Stimulated activated CD8-positive, alpha-beta memory T cell treated with anti-CD3 and anti-CD28 coated beads, Interleukin-7, amount 100 ng/mL, for 48 hours (primary cell): Measurements from ENCODE around the gene TUBA3C.
A peak's percentile ranks its signal among the peaks of the same experiment; 100 is the strongest.

Source experiments
- DNase-seq, 2 donors: peaks; one replicate each; pipeline ENCODE4 v3.0.0-alpha.2; 2020; ENCODE audit warnings: low read depth in 1 of 2; ENCODE audit errors: extremely low read depth in 1 of 2

TUBA3C gene

DNA sequence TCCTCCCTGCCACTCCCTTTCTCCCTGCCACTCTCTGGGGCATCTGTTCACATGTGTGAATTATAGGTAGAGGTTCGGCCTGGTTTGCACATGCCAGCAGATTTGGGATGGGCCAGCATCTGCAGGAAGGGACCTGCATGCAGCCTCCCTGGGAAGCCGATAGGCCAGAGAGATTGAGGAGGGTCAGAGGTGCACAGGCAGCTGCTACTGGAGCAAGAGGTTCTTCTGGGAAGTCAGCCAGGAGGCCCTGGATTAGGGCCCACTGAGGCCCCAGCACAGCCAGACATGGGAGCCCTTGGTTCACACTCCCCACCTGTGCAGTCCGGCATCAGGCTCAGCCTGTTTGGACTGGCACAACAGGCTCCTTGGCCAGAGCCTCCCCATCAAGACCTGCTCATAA is 12.1 kb downstream of the TUBA3C start:
- no peak for DNase-seq

DNA sequence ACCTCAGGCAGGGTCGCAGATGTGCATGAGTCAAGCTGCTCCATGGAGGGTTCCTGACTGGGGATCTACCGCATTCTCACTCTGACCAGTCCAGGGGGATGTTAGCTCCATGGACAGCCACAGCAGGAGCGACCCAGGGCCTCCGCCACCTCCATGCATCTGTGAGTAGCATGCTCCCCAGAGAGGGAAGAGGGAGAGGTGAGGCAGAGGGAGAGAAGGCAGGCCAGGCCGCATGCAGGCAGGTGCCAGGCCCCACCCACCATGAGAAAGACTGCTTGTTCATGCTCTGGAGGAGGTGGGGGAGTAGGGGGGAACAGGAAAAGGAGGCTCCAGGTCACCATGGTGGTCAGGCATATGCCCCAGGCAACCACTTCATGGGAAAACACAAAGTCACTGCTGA is 20.3 kb downstream of the TUBA3C start:
- DNase-seq = no peak

DNA sequence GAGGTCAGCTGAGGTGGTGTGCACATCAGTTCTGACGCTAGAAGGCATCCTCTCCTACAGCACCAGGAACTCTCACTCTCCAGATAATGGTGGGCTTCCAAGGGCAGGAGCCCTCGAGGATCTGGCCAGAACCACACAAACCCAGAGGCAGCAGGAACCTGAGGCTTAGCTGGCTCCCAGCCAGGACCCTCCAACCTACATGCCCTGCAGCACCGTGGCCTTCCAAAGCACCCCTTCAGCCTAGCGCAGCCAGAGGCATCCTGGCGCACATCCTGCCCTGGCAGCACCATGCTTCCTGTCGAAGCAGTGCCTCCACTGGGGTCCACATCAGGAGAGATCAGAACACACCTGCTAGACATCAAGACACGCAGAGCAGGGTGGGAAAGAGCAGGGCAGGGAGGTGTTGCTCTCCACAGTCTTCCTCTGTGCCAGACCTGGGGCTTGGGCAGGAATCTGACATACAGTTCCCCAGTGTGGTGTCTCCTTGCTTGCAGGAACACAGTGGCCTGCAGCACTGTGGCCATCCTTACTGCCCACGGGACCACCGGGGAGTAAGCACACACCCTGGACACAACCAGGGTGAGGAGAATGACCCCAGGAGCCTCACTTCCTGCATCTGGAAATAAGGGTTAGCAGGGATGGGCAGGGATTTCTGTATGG is 21.7 kb downstream of the TUBA3C start:
- DNase-seq = no peak

DNA sequence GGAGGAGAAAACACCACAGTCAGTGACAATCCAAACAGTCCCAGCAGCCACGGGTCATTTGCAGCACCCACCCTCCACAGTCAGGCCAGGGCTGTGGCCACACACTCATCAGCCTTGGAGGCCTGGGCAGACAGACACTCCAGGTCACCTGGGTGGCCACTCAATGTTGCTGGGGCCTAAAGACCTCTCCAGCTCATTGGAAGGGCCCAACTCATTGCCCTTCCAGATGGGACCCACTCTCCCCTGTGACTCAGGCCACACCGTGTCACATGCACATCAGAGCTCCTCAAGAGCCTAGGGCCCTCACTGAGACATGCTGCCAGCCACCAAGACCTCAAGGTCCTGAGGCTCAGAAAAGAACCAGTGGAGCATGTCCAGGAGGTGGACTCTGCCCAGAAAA is 22.4 kb downstream of the TUBA3C start:
- DNase-seq = no peak

DNA sequence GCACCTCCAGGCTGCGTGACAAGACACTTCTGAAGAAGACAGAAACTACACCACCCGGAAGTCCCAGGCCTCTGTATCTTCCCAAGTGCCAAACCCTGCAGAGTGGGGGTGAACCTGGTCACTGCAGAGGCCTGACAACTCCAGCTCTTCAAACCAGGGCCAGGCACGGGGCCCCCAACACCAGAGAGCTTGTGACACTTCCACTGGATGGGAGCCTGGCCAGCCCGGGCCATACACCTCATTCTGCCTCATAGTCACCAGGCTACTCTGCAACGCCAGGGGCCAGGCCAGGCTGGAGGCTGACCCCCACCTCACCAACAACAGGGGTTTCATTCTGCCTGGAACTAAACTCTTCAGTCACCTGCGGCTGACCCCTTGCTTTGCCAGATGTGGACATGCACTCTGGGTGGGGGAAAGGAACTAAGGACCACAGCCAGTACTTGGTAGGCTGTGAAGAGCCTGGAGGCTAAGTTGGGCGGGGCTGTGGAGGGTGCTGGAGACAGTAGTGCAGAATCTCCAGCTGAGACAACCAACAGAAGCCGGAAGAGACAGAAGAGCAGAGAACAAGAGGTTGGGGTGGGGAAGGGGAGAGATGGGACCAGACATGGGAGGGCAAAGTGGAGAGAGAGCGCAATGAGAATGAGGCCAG is 23.0 kb downstream of the TUBA3C start:
- DNase-seq = no peak

DNA sequence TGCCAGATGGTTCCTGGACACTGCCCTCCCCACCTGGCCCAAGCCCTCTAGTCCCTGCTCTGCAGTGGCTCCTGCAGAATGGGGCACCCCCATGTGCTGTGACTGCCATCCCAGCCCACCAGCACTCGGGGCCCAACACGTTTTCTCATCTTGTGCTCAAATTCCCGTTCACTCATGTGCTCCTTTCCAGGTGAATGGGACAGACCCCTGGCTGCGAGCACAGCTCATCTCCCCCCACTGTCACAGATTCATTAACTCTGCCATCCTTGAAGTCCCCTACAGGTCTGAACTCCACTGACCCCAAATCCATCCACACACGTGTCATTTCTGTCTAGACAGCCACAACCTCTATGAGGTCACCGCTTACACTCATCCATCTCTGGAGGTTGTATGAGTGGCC is 23.6 kb downstream of the TUBA3C start:
- no peak for DNase-seq

DNA sequence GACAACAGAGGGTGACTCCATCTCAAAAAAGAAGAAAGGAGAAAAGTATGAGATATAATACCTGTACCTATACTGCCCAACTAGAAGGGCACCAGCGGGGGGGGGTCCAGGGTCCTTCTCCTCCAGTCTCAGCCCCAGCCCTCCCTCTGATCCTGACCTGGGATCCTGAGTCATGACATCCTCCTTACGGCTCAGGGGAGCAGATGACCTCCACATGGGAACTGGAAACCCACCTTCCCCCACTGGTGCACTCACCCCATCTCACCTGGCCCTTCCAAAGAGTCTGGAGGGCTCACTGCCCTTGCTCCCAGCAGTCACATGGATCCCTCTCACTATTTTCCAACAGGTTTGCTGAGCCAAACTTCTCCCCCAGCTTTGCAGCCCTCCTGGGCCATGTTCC is 24.2 kb downstream of the TUBA3C start:
- DNase-seq = no peak

DNA sequence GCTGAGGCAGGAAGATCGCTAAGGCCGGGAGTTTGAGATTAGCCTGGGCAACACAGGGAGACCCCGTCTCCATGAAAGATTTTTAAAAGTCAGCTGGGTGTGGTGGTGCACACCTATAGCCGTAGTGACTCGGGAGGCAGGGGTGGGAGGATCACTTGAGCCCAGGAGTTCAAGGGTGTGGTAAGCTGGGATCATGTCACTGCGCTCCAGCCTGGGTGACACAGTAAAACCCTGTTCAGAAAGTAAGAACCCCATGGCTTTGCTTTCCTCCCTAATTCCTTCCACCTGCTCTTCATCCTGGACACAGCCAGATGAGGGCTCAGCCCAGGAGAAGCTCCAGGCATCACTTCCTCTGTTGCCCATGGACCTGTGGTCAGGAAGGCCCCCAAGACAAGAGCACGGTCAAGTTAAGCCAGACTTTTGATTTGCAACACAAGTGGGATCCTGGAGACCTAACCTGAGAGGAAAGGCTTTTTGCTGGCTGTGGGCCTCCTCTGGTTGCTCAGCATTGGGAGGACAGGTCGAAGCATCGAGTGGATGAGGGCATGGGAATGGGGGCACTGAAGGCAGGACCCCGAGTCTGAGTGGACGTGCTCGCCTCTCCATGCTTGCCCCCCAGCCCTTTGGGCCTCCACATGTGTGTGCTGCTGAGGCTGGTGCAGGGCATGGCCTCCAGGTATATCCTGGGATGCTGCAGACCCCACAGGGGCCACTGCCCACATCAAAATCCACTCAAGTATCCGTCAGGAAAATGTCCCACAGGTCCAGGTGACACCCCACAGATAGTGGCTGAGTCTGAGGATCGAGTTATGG is 25.4 kb downstream of the TUBA3C start:
- DNase-seq = no peak

DNA sequence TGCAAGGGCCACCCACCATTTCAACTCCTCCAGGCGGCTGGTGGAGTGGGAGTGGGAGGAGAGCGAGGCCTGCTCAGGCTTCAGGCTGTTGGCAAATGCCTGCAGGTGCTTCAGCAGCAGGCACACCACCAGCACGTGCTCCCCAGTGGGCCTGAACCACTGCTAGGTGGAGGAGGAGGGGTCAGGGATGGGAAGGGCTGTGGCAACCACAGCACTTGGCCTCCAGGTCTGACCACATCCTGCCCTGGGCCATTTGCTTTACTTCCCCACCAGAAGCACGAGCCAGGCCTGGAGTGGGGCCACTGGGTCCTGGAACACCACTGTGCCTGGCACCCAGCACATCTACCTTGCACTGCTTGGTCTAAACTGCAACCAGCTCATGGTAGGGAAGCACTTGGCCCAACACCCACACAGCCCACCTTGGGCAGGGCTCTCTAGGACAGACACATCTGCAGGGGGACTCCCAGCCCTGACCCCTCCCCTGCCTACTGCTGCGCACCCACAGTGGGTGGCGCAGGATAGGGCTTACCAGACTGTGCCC is 26.2 kb downstream of the TUBA3C start:
- no peak for DNase-seq

DNA sequence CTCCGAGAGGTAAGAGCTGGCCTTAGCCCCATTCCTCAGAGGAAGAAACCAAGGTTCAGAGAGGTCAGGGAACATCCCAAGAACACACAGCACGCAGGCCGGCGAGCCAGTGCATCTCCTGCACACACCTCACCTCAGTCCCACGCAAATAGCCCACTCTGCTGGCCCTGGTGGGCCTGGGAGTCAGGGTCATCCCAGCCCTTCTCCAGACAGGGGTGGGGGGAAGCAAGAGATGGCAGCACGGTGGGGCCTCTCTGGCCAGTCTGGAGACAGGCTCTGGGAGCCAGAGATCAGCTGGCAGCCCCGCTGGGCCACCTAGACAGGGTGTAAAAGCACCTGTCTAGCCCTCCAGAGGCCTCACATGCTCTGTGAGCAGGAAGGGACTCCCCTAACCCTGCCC is 26.8 kb downstream of the TUBA3C start:
- DNase-seq = no peak

DNA sequence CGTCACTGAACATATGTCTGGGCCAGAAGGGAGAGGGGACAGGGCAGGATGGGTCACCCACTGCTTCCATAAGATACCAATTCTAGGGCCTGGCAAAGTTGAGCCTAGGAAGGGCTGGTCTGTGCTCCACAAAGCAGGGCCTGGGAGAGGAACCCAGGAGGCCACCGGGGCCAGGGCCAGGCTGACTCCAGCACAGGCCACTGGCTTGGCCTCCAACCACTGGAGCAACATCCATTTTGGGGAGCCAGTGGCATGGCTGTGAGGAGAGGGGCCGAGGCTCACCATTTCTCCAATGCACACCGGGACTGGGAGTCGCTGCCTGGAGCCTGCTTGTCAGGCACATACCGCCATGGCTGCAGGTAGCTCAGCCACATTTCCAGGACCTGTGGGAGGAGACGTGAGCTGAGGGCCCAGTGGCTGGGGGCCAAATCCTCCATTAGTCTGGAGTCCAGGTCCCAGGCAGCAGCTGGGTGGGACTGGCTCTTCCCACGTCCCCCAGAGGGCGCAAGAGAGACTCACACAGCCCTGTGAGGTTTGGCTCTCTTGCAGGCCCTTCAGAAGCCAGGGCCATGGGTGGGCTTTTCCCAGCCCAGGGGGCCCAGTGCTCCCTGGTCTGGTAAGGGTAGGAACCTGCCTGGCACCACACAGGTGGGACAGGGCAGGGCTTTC is 27.7 kb downstream of the TUBA3C start:
- DNase-seq = peak in 1 of 2 donors; percentile 1

DNA sequence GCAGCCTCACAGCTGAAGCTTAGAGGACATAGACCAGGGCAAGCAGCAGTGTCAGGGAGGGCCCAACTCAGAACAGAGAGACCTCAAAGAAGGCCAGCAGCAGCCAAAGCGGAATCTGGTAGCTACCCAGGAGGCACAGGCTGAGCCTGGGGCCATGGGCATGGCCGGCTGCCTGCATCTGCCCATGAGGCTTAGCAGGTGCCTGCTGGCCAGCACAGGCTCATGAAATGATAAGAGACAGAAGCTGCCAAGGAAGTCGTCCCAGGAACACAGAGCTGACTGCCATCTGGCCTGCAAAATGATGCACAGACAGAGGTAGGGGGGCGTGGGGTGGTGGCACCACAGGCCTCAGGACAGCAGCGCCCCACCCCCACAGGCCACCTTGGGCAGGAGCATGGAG is 29.2 kb downstream of the TUBA3C start:
- no peak for DNase-seq

DNA sequence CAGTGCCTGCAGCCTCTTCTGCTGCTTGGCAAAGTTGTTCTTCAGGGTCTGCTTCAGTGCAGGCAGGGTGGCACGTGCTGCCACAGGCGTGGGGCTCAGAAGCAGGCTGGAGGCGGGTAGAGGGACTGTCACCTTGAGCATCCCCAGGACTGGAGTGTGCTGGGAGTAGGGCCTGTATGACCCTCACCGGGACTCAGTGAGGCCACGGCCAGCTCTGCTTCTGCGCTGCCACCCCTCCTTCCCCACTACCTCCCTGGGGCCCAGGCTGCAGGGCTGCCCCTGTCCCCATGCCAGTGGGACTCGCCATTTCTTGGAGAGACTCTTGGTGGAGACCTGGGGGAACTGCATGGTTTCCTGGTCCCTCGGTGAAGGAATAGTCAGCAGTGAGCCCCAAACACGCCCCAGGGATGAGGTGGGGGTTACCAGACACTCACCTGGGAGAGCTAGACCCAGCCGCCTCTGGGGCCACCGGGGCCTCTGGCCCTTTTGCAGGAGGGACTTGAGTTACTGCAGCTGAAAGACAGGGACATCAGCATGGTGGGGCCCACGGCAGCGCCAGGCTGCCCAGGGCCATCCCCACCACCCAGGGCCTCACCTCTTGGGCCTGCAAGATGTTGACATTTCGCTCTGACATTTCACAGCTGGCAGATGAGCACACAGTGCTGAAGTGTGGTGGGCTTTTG is 29.9 kb downstream of the TUBA3C start:
- DNase-seq = no peak

DNA sequence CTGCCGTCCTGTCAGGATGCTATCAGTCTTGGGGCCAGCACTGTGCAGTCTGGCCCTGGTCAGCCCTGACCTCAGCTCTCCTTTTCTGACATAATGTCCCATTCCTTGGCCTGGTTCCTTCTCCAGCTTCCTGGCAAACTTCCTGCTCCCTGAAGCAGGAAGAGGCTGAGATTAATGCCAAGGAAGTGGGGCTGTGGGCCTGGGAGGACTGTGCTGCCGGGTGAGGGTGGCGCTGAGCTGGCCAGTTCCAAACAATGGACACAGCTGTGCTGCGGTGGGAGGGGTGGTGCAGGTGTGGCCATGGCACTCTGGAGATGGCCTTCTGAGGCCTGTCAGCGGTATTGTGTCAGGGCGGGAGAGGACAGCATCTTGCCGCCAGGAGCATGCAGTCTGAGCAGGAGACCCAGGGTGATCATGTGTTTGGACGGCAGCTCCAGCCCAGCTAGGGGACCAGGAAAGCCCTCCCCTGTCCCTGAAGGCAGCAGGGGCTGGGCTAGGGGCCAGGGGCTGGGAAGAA is 30.9 kb downstream of the TUBA3C start:
- no peak for DNase-seq

DNA sequence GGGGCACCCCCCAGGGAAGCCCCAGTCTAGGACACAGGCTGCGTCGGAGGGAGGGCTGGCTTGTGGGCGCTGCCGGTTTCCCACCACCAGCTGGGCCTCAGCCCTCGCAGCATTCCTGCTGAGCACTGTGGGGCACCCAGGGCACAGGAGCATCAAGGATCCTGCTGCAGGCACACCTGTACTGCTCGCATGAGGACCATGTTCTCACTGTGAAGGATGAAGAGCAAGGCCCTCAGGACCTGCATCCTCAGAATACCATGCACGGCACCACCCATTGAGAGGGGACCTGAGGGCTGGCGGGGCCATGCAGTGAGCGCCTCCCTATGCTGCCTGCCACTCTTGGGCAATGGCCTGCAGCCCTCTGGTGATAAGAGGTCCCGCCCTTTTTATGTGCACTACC is 31.4 kb downstream of the TUBA3C start:
- no peak for DNase-seq

DNA sequence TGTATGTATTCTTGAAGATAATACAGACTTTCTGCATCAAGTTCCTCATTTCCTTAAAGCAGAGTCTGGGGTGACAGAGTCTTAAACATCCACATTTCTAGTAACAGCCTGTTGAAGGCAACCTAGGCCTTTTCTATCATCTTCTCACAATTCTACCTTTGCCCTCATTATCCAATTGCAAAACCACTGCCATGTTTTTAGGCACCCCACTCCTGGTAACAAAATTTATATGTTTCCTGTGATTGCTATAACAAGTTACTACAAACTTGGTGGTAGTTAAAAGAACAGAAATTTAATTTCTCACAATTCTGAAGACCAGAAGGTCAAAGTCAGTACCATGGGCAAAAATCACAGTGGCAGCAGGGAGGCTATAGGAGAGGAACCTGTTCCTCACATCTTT is 33.1 kb downstream of the TUBA3C start:
- no peak for DNase-seq
